CMK (cell line): ENCODE data around the gene SNX7.

Experiments used
- DNase-seq: peaks from one replicate; pipeline ENCODE4 v3.0.0-alpha.2; 2010; ENCODE audit warnings: low read depth

The SNX7 gene

GRCh38 chr1:98769162-98769561 lies 107.6 kb downstream of the SNX7 start:
- no peak for DNase-seq

- DNase-seq = no peak
Measured at GRCh38 chr1:98781906-98782305, 120.4 kb downstream of the SNX7 start.

GRCh38 chr1:98783821-98784220 lies 122.3 kb downstream of the SNX7 start:
- DNase-seq = no peak

GRCh38 chr1:98791498-98791897 lies 130.0 kb downstream of the SNX7 start:
- DNase-seq = no peak

GRCh38 chr1:98792123-98792522 lies 130.6 kb downstream of the SNX7 start:
- DNase-seq = no peak

- no peak for DNase-seq
Measured at GRCh38 chr1:98793136-98793535, 131.6 kb downstream of the SNX7 start.

GRCh38 chr1:98794196-98794886 lies 132.8 kb downstream of the SNX7 start:
- DNase-seq = peak; percentile 24

- DNase-seq = no peak
Measured at GRCh38 chr1:98796049-98796448, 134.5 kb downstream of the SNX7 start.

GRCh38 chr1:98797506-98797905 lies 136.0 kb downstream of the SNX7 start:
- DNase-seq = no peak
